SK-N-SH (cell line): ENCODE data around the gene SYCE1.
"Not testable (repeated sequence)": the region's sequence is repeated elsewhere in the genome, so short reads cannot be mapped to it uniquely, and the experiment has no call there.

Source experiments
- CHD2 ChIP-seq: fragments of 150-350 bp; IDR thresholded peaks from 2 replicates; pipeline ENCODE4 v1.6.1; 2018; ENCODE audit warnings: low read length; ENCODE audit not compliant: partially characterized antibody
- MXI1 ChIP-seq: IDR thresholded peaks from 2 replicates; pipeline ENCODE4 v1.6.1; 2012; ENCODE audit warnings: mild to moderate bottlenecking, low read depth, low read length, improper control_type of control experiment
- POLR2AphosphoS5 ChIP-seq: IDR thresholded peaks from 2 replicates; pipeline ENCODE4 v1.6.1; 2012; ENCODE audit warnings: low read depth, low read length
- RAD21 ChIP-seq: IDR thresholded peaks from 2 replicates; pipeline ENCODE4 v1.6.1; 2012; ENCODE audit warnings: mild to moderate bottlenecking, low read length
- TAF1 ChIP-seq: IDR thresholded peaks from 2 replicates; pipeline ENCODE4 v1.6.1; 2012; ENCODE audit warnings: low read depth, mild to moderate bottlenecking, low read length, moderate library complexity, borderline replicate concordance
- TEAD4 ChIP-seq: IDR thresholded peaks from 2 replicates; pipeline ENCODE4 v1.4.0; 2012; ENCODE audit warnings: mild to moderate bottlenecking, borderline replicate concordance; ENCODE audit not compliant: insufficient read depth
- TF ChIP-seq, protein P1 (sequence below): fragments of 200-600 bp; sonication (generic); IDR thresholded peaks from 2 replicates; pipeline ENCODE4 v1.6.1; 2017; ENCODE audit warnings: antibody characterized with exemption, mild to moderate bottlenecking, moderate library complexity
- TF ChIP-seq, protein P2 (sequence below): fragments of 150-350 bp; IDR thresholded peaks from 2 replicates; pipeline ENCODE4 v1.6.1; 2017; ENCODE audit warnings: antibody characterized with exemption, low read length, low read depth, borderline replicate concordance

DNA sequence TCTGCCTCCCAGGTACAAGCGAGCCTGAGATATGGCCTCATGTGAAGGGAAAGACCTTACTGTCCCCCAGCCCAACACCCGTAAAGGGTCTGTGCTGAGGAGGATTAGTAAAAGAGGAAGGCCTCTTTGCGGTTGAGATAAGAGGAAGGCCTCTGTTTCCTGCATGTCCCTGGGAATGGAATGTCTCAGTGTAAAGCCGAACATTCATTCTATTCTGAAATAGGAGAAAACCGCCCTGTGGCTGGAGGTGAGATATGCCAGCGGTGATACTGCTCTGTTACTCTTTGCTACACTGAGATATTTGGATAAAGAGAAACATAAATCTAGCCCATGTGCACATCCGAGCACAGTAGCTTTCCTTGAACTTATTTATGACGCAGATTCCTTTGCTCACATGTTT, 34.5 kb upstream of the SYCE1 start:
- TF ChIP-seq, protein P1, sequence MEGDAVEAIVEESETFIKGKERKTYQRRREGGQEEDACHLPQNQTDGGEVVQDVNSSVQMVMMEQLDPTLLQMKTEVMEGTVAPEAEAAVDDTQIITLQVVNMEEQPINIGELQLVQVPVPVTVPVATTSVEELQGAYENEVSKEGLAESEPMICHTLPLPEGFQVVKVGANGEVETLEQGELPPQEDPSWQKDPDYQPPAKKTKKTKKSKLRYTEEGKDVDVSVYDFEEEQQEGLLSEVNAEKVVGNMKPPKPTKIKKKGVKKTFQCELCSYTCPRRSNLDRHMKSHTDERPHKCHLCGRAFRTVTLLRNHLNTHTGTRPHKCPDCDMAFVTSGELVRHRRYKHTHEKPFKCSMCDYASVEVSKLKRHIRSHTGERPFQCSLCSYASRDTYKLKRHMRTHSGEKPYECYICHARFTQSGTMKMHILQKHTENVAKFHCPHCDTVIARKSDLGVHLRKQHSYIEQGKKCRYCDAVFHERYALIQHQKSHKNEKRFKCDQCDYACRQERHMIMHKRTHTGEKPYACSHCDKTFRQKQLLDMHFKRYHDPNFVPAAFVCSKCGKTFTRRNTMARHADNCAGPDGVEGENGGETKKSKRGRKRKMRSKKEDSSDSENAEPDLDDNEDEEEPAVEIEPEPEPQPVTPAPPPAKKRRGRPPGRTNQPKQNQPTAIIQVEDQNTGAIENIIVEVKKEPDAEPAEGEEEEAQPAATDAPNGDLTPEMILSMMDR, result not testable (repeated sequence)
- TF ChIP-seq, protein P2, sequence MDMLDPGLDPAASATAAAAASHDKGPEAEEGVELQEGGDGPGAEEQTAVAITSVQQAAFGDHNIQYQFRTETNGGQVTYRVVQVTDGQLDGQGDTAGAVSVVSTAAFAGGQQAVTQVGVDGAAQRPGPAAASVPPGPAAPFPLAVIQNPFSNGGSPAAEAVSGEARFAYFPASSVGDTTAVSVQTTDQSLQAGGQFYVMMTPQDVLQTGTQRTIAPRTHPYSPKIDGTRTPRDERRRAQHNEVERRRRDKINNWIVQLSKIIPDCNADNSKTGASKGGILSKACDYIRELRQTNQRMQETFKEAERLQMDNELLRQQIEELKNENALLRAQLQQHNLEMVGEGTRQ, result not testable (repeated sequence)
- TF ChIP-seq MXI1, CHD2, TEAD4, POLR2AphosphoS5, TAF1, RAD21: not testable (repeated sequence)
